HL-60 (cell line): ENCODE results near the gene MYO5C.

Source experiments
- DNase-seq, 2 experiments: peaks; one replicate each; pipeline ENCODE4 v3.0.0-alpha.2; 2010 to 2020; ENCODE audit warnings: low read depth in 1 of 2, low spot score in 1 of 2
- H3K27ac ChIP-seq: fragments of 250-450 bp; sonication (Bioruptor Pico); replicated peaks from 2 replicates; pipeline ENCODE4 v1.5.1; 2020; ENCODE audit warnings: mild to moderate bottlenecking, moderate library complexity
- H3K27me3 ChIP-seq: fragments of 250-450 bp; sonication (Bioruptor Pico); 2 replicates; pipeline ENCODE4 v1.5.1; 2021; ENCODE audit warnings: mild to moderate bottlenecking, moderate library complexity; ENCODE audit not compliant: insufficient read depth, poor library complexity, severe bottlenecking
- H3K4me3 ChIP-seq: replicated peaks from 2 replicates; pipeline ENCODE4 v1.5.1; 2011; ENCODE audit warnings: mild to moderate bottlenecking, control low read depth, low read length; ENCODE audit not compliant: insufficient read depth
- CTCF ChIP-seq: IDR thresholded peaks from one replicate; pipeline ENCODE4 v1.5.1; 2011; ENCODE audit warnings: low read length, control low read depth, inconsistent platforms; ENCODE audit not compliant: insufficient read depth
- GABPA ChIP-seq: IDR thresholded peaks from 2 replicates; pipeline ENCODE4 v1.6.1; 2012; ENCODE audit warnings: low read depth
- POLR2AphosphoS5 ChIP-seq: IDR thresholded peaks from 2 replicates; pipeline ENCODE4 v1.6.1; 2012; ENCODE audit warnings: low read depth
- SPI1 ChIP-seq: IDR thresholded peaks from 2 replicates; pipeline ENCODE4 v1.6.1; 2012; ENCODE audit warnings: low read depth, mild to moderate bottlenecking, borderline replicate concordance
- TF ChIP-seq, protein P1 (sequence below): IDR thresholded peaks from 2 replicates; pipeline ENCODE4 v1.6.1; 2012; ENCODE audit warnings: low read depth; ENCODE audit not compliant: insufficient replicate concordance

Gene MYO5C

DNA sequence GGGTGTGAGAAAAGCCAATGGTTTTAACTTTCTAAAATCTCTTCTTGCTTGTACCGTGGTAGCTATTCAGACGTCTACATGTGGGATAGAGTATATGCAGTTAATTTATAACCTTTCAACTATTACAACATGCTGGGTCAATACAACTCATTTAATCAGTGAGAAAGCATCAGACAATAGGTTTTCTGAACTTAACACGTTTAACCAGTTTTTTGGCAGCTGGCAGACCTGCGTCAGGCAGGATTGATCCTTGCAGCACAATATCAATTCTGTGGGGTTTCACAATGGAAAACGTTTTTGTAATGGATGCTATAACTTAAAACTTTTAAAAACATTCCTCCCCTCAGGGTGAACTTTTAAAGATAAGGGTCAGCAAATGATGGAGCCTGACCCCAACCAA lies 110.9 kb downstream of the MYO5C start:
- TF ChIP-seq GABPA (no peak), POLR2AphosphoS5 (no peak), SPI1 (no peak), CTCF (no peak)
- TF ChIP-seq, protein P1, sequence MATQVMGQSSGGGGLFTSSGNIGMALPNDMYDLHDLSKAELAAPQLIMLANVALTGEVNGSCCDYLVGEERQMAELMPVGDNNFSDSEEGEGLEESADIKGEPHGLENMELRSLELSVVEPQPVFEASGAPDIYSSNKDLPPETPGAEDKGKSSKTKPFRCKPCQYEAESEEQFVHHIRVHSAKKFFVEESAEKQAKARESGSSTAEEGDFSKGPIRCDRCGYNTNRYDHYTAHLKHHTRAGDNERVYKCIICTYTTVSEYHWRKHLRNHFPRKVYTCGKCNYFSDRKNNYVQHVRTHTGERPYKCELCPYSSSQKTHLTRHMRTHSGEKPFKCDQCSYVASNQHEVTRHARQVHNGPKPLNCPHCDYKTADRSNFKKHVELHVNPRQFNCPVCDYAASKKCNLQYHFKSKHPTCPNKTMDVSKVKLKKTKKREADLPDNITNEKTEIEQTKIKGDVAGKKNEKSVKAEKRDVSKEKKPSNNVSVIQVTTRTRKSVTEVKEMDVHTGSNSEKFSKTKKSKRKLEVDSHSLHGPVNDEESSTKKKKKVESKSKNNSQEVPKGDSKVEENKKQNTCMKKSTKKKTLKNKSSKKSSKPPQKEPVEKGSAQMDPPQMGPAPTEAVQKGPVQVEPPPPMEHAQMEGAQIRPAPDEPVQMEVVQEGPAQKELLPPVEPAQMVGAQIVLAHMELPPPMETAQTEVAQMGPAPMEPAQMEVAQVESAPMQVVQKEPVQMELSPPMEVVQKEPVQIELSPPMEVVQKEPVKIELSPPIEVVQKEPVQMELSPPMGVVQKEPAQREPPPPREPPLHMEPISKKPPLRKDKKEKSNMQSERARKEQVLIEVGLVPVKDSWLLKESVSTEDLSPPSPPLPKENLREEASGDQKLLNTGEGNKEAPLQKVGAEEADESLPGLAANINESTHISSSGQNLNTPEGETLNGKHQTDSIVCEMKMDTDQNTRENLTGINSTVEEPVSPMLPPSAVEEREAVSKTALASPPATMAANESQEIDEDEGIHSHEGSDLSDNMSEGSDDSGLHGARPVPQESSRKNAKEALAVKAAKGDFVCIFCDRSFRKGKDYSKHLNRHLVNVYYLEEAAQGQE, result no peak
- DNase-seq, result no peak
- peaks cover 3% of the 10 kb centered on the region for H3K27me3 ChIP-seq
- no peak overlapping the region for H3K4me3 ChIP-seq
- no peak overlapping the region for H3K27ac ChIP-seq

DNA sequence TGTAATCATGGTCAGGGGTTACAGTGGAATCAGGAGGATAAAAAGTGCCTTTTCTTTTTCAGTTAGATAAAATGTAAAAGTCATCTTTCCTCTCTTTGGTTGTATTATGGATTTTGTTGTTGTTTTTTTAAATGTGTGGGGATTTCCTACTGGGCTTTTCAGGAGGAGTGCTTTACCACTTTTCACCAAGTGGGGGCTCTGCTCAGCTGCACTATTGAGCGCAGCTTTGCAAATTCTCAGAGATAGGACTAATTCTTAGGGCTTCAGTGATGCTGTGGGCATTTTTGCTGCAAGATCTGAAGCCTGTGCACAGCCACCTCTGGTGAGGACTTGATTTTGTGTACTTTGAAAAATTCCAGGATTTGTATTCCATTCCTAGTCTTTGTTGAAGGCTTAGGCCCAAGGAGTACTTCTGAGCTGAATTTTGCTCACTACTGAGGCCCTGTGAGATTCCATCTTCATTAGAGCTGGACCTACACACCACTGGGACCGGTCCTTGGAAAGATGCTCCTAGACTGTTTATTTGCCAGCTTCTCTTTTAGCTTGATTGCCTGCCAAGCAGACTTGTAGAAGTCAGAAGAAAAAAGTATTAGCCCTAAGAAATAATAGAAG lies 111.9 kb downstream of the MYO5C start:
- H3K27ac ChIP-seq, result no peak overlapping the region
- TF ChIP-seq CTCF, result no peak
- TF ChIP-seq POLR2AphosphoS5, result no peak
- TF ChIP-seq, protein P1, result no peak
- TF ChIP-seq SPI1, result no peak
- no peak for TF ChIP-seq GABPA
- H3K27me3 ChIP-seq, result peaks cover 3% of the 10 kb centered on the region
- no peak overlapping the region for H3K4me3 ChIP-seq
- DNase-seq, result no peak

GRCh38 chr15:52181938-52182780 lies 113.4 kb downstream of the MYO5C start:
- H3K27ac ChIP-seq, result no peak overlapping the region
- H3K4me3 ChIP-seq, result no peak overlapping the region
- TF ChIP-seq GABPA (no peak), CTCF (no peak), POLR2AphosphoS5 (no peak), SPI1 (no peak)
- TF ChIP-seq, protein P1, result no peak
- DNase-seq, result no peak
- peaks cover 3% of the 10 kb centered on the region for H3K27me3 ChIP-seq
